HepG2 (cell line): ENCODE data around the gene SLC11A1. TPM values are rescaled to one million over a fixed set of nuclear protein-coding genes. Genes with fewer than 3 reads are reported as not detected.

Experiments used
- MAFF ChIP-seq: IDR thresholded peaks from 2 replicates; pipeline ENCODE4 v1.6.1; 2011; ENCODE audit warnings: low read depth, low read length, improper control_type of control experiment
- RBM39 ChIP-seq: fragments of 200-400 bp; formaldehyde crosslinking; IDR thresholded peaks from one replicate; pipeline ENCODE4 v1.6.1; 2018; ENCODE audit warnings: antibody characterized with exemption, mild to moderate bottlenecking, low read depth, low read length; ENCODE audit not compliant: poor library complexity, severe bottlenecking
- TAF15 ChIP-seq: fragments of 200-400 bp; formaldehyde crosslinking; IDR thresholded peaks from one replicate; pipeline ENCODE4 v1.6.1; 2018; ENCODE audit warnings: mild to moderate bottlenecking, low read depth, low read length; ENCODE audit not compliant: poor library complexity, severe bottlenecking
- TBL1XR1 ChIP-seq: fragments of 150-350 bp; IDR thresholded peaks from 2 replicates; pipeline ENCODE4 v1.6.1; 2014; ENCODE audit warnings: borderline replicate concordance, low read length; ENCODE audit not compliant: partially characterized antibody
- ZNF605 ChIP-seq: sonication (generic); formaldehyde crosslinking; IDR thresholded peaks from 2 replicates; pipeline ENCODE4 v1.8.0; 2022; ENCODE audit warnings: mild to moderate bottlenecking, missing genetic modification reagents
- polyA plus RNA-seq, 8 experiments: library from polyadenylated mRNA; depleted of rRNA in 3 of 8; stranded (reverse) in 7 of 8; unstranded in 1 of 8; fragments of >200 nt; fragmentation: Illumina TruSeq in 4 of 8; extraction: Trizol in 4 of 8; gene quantifications; 2 replicates each; pipeline versions ENCODE4 v1.2.1 to v1.2.3, GENCODE V29; 2011 to 2016; ENCODE audit warnings: low read depth in 4 of 8, missing spikeins in 1 of 8, mixed read lengths in 1 of 8; ENCODE audit not compliant: insufficient read depth in 1 of 8
- total RNA-seq, 5 experiments: library from RNA; depleted of rRNA; stranded (reverse); fragments of >200 nt; fragmentation: Illumina TruSeq; extraction: Trizol; gene quantifications; 2 replicates each; pipeline ENCODE4 v1.2.3, GENCODE V29; 2016; ENCODE audit warnings: low read depth in 1 of 5
- TF ChIP-seq, protein P1 (sequence below): fragments of 450-650 bp; IDR thresholded peaks from 2 replicates; pipeline ENCODE4 v1.6.1; 2017; ENCODE audit warnings: mild to moderate bottlenecking
- TF ChIP-seq, protein P2 (sequence below), 2 experiments: fragments of 450-650 bp in 1 of 2; sonication (generic) in 1 of 2; formaldehyde crosslinking in 1 of 2; IDR thresholded peaks; 2 replicates each; pipeline versions ENCODE4 v1.6.1 to v1.8.0; 2016 to 2022; ENCODE audit warnings: antibody characterized with exemption in 1 of 2, mild to moderate bottlenecking in 1 of 2, missing genetic modification reagents in 1 of 2

The SLC11A1 gene
- total and polyA plus RNA-seq, 2 of the 13 experiments (the other 11 are each of a cell fraction or from before 2014, with no cell fraction given): 0.33 to 2.3 TPM

DNA sequence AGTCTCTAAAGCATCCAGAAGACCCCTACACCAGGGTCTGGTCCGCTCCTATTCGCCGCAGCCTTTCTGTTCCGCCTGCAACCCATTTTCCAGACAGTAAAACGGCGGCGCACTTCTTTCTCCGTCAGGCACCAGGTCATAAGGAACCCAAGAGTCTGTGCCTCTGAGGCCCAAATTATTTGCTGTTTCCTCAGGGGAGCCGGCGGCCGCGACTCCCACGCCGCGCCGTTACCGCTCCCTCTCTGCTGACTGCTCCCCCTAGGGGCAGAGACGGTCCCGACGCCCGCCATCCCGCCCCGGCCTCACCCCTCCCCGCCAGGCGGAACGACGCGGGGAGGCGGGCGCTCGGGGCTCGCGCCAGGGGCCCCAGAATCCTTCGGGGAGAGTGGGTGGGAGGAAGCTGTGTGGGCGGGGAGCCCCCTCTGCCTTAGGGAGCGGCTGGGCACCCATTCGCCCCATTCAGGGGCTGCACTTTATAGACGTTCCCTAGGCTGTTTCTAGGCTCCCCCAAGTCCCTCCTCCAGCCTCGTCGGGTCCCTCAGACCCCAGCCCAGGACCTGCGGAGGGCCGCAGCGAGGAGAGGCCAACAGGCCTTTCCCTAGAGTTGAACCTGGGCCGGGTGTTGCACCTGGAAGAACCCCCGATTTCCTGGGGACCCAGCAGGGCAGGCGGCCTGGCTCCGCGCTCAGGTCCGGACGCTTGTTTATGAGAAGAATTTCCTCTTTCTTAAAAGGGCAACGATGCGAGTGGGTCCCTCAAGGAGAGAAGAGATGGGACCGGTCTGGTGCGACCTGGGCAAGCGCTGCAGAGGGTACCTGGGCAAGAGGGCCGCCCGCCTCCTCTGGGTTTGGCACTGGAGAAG is 14.0 kb downstream of the SLC11A1 start (continued):
- TF ChIP-seq, protein P1, sequence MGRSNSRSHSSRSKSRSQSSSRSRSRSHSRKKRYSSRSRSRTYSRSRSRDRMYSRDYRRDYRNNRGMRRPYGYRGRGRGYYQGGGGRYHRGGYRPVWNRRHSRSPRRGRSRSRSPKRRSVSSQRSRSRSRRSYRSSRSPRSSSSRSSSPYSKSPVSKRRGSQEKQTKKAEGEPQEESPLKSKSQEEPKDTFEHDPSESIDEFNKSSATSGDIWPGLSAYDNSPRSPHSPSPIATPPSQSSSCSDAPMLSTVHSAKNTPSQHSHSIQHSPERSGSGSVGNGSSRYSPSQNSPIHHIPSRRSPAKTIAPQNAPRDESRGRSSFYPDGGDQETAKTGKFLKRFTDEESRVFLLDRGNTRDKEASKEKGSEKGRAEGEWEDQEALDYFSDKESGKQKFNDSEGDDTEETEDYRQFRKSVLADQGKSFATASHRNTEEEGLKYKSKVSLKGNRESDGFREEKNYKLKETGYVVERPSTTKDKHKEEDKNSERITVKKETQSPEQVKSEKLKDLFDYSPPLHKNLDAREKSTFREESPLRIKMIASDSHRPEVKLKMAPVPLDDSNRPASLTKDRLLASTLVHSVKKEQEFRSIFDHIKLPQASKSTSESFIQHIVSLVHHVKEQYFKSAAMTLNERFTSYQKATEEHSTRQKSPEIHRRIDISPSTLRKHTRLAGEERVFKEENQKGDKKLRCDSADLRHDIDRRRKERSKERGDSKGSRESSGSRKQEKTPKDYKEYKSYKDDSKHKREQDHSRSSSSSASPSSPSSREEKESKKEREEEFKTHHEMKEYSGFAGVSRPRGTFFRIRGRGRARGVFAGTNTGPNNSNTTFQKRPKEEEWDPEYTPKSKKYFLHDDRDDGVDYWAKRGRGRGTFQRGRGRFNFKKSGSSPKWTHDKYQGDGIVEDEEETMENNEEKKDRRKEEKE: no peak
- TF ChIP-seq TAF15 (peak; percentile 93), MAFF (no peak), ZNF605 (peak; percentile 93), TBL1XR1 (peak; percentile 86), RBM39 (peak; percentile 94)
- TF ChIP-seq, protein P2, sequence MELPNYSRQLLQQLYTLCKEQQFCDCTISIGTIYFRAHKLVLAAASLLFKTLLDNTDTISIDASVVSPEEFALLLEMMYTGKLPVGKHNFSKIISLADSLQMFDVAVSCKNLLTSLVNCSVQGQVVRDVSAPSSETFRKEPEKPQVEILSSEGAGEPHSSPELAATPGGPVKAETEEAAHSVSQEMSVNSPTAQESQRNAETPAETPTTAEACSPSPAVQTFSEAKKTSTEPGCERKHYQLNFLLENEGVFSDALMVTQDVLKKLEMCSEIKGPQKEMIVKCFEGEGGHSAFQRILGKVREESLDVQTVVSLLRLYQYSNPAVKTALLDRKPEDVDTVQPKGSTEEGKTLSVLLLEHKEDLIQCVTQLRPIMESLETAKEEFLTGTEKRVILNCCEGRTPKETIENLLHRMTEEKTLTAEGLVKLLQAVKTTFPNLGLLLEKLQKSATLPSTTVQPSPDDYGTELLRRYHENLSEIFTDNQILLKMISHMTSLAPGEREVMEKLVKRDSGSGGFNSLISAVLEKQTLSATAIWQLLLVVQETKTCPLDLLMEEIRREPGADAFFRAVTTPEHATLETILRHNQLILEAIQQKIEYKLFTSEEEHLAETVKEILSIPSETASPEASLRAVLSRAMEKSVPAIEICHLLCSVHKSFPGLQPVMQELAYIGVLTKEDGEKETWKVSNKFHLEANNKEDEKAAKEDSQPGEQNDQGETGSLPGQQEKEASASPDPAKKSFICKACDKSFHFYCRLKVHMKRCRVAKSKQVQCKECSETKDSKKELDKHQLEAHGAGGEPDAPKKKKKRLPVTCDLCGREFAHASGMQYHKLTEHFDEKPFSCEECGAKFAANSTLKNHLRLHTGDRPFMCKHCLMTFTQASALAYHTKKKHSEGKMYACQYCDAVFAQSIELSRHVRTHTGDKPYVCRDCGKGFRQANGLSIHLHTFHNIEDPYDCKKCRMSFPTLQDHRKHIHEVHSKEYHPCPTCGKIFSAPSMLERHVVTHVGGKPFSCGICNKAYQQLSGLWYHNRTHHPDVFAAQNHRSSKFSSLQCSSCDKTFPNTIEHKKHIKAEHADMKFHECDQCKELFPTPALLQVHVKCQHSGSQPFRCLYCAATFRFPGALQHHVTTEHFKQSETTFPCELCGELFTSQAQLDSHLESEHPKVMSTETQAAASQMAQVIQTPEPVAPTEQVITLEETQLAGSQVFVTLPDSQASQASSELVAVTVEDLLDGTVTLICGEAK (IDR thresholded peaks at IDR 0.05): no peak
- TF ChIP-seq, protein P2 (CRISPR knock-in tag; IDR thresholded peaks at IDR 0.05): peak; percentile 80; the same call in 1 of the 2 replicates
